Right renal cortex interstitium (tissue), 3 donors: Measurements from ENCODE around the gene COX20. TPM values are rescaled to one million over a fixed set of nuclear protein-coding genes. Genes with fewer than 3 reads are reported as not detected.

Source experiments
- DNase-seq, 3 donors: peaks; one replicate each; pipeline ENCODE4 v3.0.0-alpha.2; 2013; ENCODE audit warnings: low read depth in 3 of 3, low spot score in 2 of 3
- polyA plus RNA-seq, 3 donors: library from polyadenylated mRNA; unstranded; fragments of 120-200 nt; gene quantifications; one replicate each; pipeline ENCODE4 v1.2.1, GENCODE V29; 2013; ENCODE audit not compliant: insufficient read length in 3 of 3

The COX20 gene
- polyA plus RNA-seq, 3 donors: 105 to 111 (median 109) TPM

DNA sequence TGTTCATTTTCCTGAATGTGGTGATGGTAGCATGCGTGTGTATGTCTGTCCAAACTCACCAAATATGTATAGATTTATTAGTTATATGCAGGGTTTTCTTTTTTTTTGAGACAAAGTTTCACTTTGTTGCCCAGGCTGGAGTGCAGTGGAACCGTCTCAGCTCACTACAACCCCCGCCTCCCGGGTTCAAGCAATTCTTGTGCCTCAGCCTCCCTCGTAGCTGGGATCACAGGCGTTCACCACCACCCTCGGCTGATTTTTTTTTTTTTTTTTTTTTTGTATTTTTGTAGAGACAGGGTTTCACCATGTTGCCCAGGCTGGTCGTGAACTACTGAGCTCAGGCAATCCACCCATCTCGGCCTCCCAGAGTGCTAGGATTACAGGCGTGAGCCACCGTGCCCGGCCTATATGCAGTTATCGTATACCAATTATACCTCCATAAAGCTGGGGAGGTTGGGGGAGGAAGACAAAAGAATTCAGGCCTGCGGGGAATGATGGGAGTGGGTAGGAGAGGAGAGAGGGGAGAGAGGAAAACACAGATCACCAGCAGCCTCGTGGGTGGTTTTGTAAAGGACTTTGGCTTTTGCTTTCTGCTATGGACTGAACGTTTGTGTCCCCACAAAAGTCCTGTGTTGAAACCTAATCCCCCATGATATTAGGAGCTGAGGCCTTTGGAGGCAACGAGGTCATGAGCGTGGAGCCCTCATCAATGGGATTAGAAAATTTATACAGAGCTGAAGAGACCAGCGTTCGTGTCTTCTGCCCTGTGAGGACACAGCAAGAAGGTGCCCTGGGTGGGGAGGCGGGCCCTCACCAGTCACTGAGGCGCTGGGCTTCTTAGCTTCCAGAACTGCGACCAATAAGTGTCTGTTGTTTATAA lies 33.3 kb downstream of the COX20 start:
- no peak for DNase-seq

DNA sequence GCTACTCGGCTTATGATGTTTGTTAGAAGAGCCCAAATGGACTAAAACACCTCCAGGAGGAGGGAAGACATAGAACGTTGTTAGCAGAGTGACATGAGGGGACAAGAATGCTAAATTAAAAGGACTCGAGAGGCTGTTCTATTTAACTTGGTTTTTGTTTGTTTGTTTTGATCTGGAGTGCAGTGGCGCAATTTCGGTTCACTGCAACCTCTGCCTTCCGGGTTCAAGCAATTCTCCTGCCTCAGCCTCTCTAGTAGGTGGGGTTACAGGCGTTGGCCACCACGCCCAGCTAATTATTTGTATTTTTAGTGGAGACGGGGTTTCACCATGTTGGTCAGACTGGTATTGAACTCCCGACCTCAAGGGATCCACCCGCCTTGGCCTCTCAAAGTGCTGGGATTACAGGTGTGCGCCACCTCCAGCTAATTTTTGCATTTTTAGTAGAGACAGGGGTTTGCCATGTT lies 33.9 kb downstream of the COX20 start:
- DNase-seq: no peak

DNA sequence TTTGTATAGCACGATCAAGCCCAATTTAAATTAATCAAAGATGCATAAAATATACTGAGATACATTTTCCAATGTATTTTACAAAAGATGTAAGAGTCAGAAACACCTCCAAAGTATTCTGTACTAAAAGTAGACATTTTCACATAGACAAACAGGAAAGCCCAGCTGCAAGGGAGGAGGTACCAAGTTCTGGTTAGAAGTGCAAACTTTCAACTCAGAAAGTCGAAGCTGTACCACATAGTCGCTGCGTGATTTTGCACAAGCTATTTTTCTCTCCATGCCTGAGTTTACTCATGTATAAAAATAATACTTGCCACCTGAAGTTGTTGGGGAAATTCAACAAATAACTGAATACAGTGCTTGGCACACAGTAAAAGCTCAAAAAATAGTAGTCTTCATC lies 34.5 kb downstream of the COX20 start:
- no peak for DNase-seq

DNA sequence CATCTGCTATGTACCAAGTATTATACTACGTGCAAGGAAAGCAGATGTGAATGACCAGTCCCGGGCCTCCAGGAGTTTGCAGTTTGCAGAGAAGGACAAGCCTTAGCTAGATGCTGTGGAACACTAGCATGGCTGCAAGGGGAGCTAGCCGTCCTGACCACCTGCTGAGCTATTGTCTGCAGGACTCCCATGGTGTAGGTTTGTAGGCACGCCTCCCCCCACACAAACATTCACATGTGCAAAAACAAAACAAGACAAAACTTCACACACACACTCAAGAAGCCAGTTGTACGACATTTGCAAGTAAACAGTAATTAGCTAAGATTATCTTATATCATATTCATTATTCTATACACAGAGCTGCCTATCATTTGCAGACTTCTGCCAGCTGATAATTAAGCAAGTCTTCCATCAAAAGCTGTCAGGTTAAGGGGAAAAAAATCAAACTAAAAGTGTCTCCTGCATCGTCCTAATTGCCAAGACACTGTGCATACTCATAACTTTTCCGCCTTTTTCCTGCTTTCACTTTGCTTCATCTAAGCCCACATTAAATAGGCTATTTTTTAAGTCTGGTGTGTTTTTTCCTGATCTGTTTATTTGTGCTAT lies 39.6 kb downstream of the COX20 start:
- no peak for DNase-seq

GRCh38 chr1:244876228-244876910 lies 40.9 kb downstream of the COX20 start:
- no peak for DNase-seq

- no peak for DNase-seq
Measured at GRCh38 chr1:244878681-244879080, 43.2 kb downstream of the COX20 start.

DNA sequence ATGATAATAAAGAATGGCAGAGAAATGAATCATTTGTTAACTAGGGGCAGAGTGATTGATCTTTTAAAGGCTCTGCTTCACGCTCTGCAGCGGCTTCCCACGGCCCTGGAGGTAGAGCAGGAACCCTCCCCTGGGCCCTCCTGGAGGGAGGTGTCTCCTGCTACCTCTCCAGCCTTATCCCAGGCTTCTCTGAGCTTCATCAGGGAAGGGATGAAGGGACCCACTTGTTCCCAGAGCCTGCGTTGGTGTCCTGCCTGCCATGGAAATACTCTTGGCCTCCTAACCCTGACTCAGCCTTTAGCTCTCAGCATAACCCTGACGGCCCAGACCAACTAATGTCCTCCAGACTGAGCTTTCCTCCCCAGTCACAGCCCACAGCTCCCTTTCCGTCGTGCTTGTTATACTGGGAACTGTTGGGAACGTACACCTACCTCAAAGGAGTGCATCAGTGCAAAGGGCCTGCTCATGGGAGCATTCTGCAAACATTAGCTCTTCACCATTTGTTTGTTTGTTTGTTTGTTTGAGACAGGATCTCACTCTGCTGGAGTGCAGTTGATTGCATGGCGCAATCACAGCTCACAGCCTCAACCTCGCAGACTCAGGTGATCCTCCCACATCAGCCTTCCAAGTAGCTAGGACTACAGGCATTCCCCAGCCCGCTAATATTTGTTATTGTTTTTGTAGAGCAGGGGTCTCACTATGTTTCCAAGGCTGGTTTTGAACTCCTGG lies 46.3 kb downstream of the COX20 start:
- DNase-seq: no peak

DNA sequence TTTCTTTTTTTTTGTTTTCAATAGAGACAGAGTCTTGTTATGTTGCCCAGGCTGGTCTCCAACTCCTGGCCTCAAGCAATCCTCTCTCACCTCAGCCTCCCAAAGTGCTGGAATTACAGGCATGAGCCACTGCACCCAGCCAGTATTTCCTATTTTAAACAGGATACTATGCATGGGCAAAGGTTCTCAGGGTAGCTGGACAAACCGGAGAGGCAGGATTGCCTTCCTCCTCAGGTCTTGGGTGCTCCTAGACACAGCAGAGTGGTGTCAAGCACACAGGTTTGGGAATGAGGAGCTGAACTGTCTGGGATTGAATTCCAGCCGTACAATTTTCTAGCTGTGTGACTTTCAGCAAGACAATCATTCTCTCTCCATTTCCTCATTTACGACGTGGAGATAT lies 51.8 kb downstream of the COX20 start:
- no peak for DNase-seq

GRCh38 chr1:244893836-244894235 lies 58.4 kb downstream of the COX20 start:
- DNase-seq: no peak

Other genes starting within 250 kb of the COX20 start
- 10 to 100 TPM; 47.0 to 53.7 (median 47.4) TPM for gene DESI2, start 182.5 kb upstream of the COX20 start, polyA plus RNA-seq
- 100 to 1,000 TPM; 661 to 708 (median 667) TPM for gene HNRNPU, start 28.9 kb downstream of the COX20 start, polyA plus RNA-seq